ENCODE data around the gene LPP.

LPP gene

GRCh38 chr3:188534633-188535032 is 380.7 kb downstream of the LPP start:
- no peak for DNase-seq

- no peak for DNase-seq
Observed at GRCh38 chr3:188537606-188538005, 383.6 kb downstream of the LPP start.

- DNase-seq, result no peak
Observed at GRCh38 chr3:188539037-188539436, 385.1 kb downstream of the LPP start.

- DNase-seq, result no peak
Observed at GRCh38 chr3:188539631-188540194, 385.8 kb downstream of the LPP start.

GRCh38 chr3:188542196-188542595 is 388.2 kb downstream of the LPP start:
- DNase-seq, result no peak

GRCh38 chr3:188544012-188544411 is 390.1 kb downstream of the LPP start:
- DNase-seq, result no peak

GRCh38 chr3:188546835-188547670 is 393.1 kb downstream of the LPP start:
- no peak for DNase-seq

- DNase-seq, result no peak
Observed at GRCh38 chr3:188553569-188553968, 399.6 kb downstream of the LPP start.

GRCh38 chr3:188554404-188554803 is 400.4 kb downstream of the LPP start:
- DNase-seq, result no peak

GRCh38 chr3:188557235-188557634 is 403.3 kb downstream of the LPP start:
- DNase-seq, result no peak

GRCh38 chr3:188558343-188559071 is 404.6 kb downstream of the LPP start:
- DNase-seq, result no peak

- no peak for DNase-seq
Observed at GRCh38 chr3:188559072-188559429, 405.1 kb downstream of the LPP start.

- no peak for DNase-seq
Observed at GRCh38 chr3:188559856-188560255, 405.9 kb downstream of the LPP start.

- DNase-seq, result no peak
Observed at GRCh38 chr3:188562144-188562543, 408.2 kb downstream of the LPP start.

- DNase-seq, result no peak
Observed at GRCh38 chr3:188567478-188568195, 413.7 kb downstream of the LPP start.

- DNase-seq, result no peak
Observed at GRCh38 chr3:188568736-188569135, 414.8 kb downstream of the LPP start.

- DNase-seq, result no peak
Observed at GRCh38 chr3:188571531-188572095, 417.7 kb downstream of the LPP start.

GRCh38 chr3:188573291-188573940 is 419.5 kb downstream of the LPP start:
- no peak for DNase-seq

- DNase-seq, result no peak
Observed at GRCh38 chr3:188573956-188574355, 420.0 kb downstream of the LPP start.

- DNase-seq, result no peak
Observed at GRCh38 chr3:188574885-188575284, 420.9 kb downstream of the LPP start.

- no peak for DNase-seq
Observed at GRCh38 chr3:188575501-188575900, 421.5 kb downstream of the LPP start.

- no peak for DNase-seq
Observed at GRCh38 chr3:188577539-188577938, 423.6 kb downstream of the LPP start.
